Fibroblast of lung (primary cell): ENCODE data around the gene CYS1.

Experiments used
- CTCF ChIP-seq, 2 donors: IDR thresholded peaks in 1 of 2; conservative IDR thresholded peaks in 1 of 2; 1 replicate in 1 of 2; 2 replicates in 1 of 2; pipeline ENCODE4 v1.5.1; 2011 to 2012; ENCODE audit warnings: low read length in 2 of 2, control low read depth in 1 of 2, inconsistent platforms in 1 of 2, low read depth in 1 of 2, mild to moderate bottlenecking in 1 of 2
- EZH2 ChIP-seq: IDR thresholded peaks from 2 replicates; pipeline ENCODE4 v1.5.1; 2012; ENCODE audit warnings: low read length, control low read depth, mild to moderate bottlenecking; ENCODE audit errors: missing control alignments

DNA sequence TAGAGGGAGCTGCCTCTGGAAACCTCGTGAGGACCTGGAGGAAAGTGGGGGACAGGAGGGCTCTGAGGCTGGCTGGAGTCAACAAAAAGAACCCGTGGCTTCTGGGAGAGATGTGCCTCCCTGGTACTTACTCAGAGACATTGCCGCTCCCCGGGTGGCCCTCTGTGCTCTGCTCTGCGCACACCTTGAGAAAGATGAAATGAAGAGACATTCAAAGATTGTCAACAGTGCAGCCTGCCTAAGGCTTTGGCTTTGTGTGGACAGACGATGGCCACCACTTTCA, 14.5 kb downstream of the CYS1 start:
- TF ChIP-seq CTCF (conservative IDR thresholded peaks at IDR 0.05 in 1 of 2, IDR thresholded peaks at IDR 0.05 in 1 of 2; ENCODE audit: low read depth in 1 of 2, low read length in 2 of 2) (no peak), EZH2 (no peak)
